WTC11 (cell line): ENCODE data around the gene SRGAP1.

ENCODE experiments used
- CREM ChIP-seq: sonication (generic); formaldehyde crosslinking; IDR thresholded peaks from 2 replicates; pipeline ENCODE4 v1.8.1; 2022; ENCODE audit warnings: mild to moderate bottlenecking, missing genetic modification reagents, moderate library complexity
- CTCF ChIP-seq: fragments of 200-600 bp; IDR thresholded peaks from 2 replicates; pipeline ENCODE4 v1.8.0; 2022; ENCODE audit warnings: antibody characterized with exemption
- ELF4 ChIP-seq: sonication (generic); formaldehyde crosslinking; IDR thresholded peaks from 2 replicates; pipeline ENCODE4 v1.8.1; 2022; ENCODE audit warnings: low read depth, mild to moderate bottlenecking, moderate library complexity, missing genetic modification reagents
- ESRRA ChIP-seq: sonication (generic); formaldehyde crosslinking; IDR thresholded peaks from 2 replicates; pipeline ENCODE4 v1.8.1; 2022; ENCODE audit warnings: mild to moderate bottlenecking, missing genetic modification reagents, borderline replicate concordance
- ETV6 ChIP-seq: sonication (generic); formaldehyde crosslinking; IDR thresholded peaks from 2 replicates; pipeline ENCODE4 v1.8.1; 2022; ENCODE audit warnings: mild to moderate bottlenecking, missing genetic modification reagents
- HMGA2 ChIP-seq: fragments of 250-450 bp; sonication (Bioruptor Pico); IDR thresholded peaks from 2 replicates; pipeline ENCODE4 v1.4.0; 2021; ENCODE audit warnings: mild to moderate bottlenecking, moderate library complexity
- MAX ChIP-seq: sonication (generic); formaldehyde crosslinking; IDR thresholded peaks from 2 replicates; pipeline ENCODE4 v1.8.0; 2022; ENCODE audit warnings: mild to moderate bottlenecking, missing genetic modification reagents
- MXD4 ChIP-seq: fragments of 250-450 bp; sonication (Bioruptor Pico); IDR thresholded peaks from 2 replicates; pipeline ENCODE4 v1.8.0; 2021; ENCODE audit warnings: mild to moderate bottlenecking, moderate library complexity, borderline replicate concordance
- NFYB ChIP-seq: sonication (generic); formaldehyde crosslinking; conservative IDR thresholded peaks from 2 replicates; pipeline ENCODE4 v1.8.0; 2022; ENCODE audit warnings: low read depth, missing genetic modification reagents
- PRDM15 ChIP-seq: sonication (generic); formaldehyde crosslinking; IDR thresholded peaks from 2 replicates; pipeline ENCODE4 v1.8.0; 2022; ENCODE audit warnings: missing genetic modification reagents
- TEAD1 ChIP-seq: sonication (generic); formaldehyde crosslinking; IDR thresholded peaks from 2 replicates; pipeline ENCODE4 v1.8.0; 2022; ENCODE audit warnings: mild to moderate bottlenecking, missing genetic modification reagents
- USF2 ChIP-seq: sonication (generic); formaldehyde crosslinking; IDR thresholded peaks from 2 replicates; pipeline ENCODE4 v1.8.1; 2023; ENCODE audit warnings: mild to moderate bottlenecking, missing genetic modification reagents, moderate library complexity
- ZMAT4 ChIP-seq: fragments of 250-450 bp; sonication (Bioruptor Pico); IDR thresholded peaks from 2 replicates; pipeline ENCODE4 v1.9.0; 2021; ENCODE audit warnings: mild to moderate bottlenecking

- TF ChIP-seq CTCF (no peak), MXD4 (CRISPR knock-in tag) (no peak), CREM (no peak), ELF4 (CRISPR knock-in tag) (no peak), PRDM15 (CRISPR knock-in tag) (no peak), TEAD1 (CRISPR knock-in tag) (no peak), USF2 (no peak), ETV6 (CRISPR knock-in tag) (no peak), ESRRA (CRISPR knock-in tag) (no peak), NFYB (CRISPR knock-in tag) (no peak), HMGA2 (CRISPR knock-in tag) (no peak), ZMAT4 (CRISPR knock-in tag) (no peak), MAX (CRISPR knock-in tag) (no peak)
Measured at GRCh38 chr12:64172143-64172970, 327.9 kb downstream of the SRGAP1 start.
